Amniotic epithelial cell (primary cell): ENCODE results near the gene NPFFR2.
"Not testable (repeated sequence)": the region's sequence is repeated elsewhere in the genome, so short reads cannot be mapped to it uniquely, and the experiment has no call there.

Experiments used
- DNase-seq: peaks from one replicate; pipeline ENCODE4 v3.0.0-alpha.2; 2010; ENCODE audit warnings: low read depth

Gene NPFFR2

DNA sequence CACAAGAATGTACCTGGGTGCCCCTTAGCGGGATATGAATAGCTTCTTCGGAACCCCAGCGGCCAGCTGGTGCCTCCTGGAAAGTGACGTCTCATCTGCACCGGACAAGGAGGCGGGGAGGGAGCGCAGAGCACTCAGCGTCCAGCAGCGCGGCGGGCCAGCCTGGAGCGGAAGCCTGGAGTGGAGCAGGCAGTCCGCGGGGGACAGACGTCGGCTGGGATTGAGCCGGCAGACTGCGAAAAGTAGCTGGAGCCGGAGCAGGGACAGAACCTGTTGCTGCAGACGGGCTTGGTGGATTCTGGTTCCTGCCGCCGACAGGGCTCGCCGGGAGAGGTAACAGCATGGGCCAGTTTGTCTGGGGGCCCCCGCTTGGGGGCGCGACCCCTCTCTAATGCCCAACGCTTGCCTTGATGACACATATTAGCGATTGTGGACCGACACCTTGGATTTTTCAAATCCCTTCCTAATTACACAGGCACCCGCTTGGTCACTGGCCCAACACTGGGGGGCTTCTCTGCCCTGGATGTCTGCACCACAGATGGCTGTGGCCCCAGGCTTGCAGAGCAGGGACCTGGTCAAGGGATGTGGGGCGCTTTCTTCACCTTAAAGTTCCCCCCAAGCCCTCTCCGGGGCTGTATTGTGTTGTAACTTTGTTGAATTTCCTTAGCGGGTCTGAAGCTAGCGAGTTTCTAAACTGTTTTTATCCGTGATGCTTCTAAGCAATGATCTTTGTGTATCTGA, at the start of gene NPFFR2:
TSS of gene NPFFR2 (plus strand) at position 133 of the 741 bp plus-strand sequence. CDS start 96,592 bp downstream, outside the sequence.
- peak; percentile 31 for DNase-seq

DNA sequence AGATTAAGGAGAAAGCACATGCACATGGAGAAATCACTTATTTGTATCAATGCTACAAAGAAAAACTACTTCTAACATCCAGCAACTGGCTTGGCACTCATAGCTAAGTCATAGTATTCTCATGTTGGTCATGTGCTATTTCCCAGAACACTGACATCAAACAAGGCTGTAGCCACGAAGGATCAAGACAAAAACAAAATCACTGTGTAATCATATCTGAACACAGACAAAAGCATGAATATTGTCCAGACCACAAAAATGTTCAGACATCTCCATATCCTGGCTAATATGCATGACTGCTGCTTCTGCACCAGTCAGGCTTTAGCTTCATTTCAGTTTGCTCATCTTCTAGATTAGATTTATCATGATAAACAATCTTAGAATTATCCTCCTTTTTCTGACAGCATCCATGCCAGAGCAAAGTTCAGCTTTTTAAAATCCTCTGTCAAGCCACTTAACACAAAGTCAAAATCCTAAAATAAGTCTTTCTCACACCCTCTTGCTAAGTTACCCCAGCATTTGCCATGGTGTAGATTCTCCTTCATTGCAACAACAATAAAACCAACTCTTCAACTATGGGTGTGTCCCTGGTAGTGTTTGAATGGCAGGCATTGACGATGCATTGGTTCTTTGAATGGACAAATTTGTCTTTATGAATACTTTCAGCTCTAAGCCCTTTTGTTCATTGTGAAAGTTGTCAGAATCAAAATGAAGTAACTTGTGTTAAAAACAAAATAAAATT, 39.1 kb upstream of the NPFFR2 start:
- DNase-seq = peak; percentile 92

DNA sequence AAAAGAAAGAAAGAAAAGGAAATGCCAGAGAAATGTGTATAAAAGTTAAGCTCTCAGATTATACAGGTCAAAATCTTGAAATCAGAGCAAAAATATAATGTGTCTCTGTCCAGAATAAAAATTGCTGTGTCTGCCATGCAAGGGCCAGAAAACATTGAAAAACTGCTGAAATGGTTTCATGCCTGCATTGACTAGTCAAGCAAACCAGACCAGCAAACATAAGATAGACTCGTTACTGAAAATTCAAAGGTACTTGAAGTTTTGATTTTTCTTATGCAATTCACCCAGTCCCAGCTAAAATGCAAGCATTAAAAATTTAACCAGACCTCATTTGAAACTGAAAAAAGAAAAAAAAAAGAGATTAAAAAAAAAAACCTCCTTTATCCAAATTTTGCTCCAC, 37.2 kb upstream of the NPFFR2 start:
- DNase-seq = no peak

DNA sequence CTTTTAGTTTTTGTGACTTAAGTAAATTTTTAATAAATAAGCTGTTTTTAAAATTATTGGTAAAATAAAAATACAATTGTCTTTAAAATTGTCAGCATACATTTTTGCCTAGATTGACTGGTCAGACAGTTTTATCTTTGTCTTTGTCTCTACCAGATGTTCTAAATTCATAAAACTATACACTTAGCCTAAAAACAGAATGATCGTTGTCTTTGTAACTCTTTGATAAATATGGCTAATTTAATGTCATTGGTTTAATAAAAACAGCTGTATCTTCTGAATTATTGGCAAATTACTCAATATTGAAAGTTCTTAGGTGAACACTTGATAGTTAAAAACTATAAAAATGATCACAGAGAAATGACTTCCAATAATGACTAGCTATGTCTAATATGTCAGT, 36.5 kb upstream of the NPFFR2 start:
- no peak for DNase-seq

DNA sequence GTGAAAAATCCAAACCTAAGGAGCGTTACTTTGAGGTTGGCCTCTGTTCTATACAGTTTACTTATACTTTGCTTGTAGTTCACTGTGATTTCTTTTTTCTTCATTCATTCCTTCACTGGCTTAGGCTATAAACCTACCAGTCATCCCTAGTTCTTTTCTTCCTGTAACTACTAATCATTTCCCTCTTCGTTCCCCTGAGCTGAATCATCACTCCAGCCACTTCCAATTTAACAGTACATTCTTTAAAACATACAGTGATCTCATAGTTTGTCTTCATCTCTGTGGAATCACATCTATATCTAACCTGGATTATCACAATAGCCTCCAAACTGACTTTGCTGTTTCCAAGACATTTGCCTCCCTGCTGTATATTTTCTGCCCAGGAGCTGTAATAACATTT, 25.2 kb upstream of the NPFFR2 start:
- peak; percentile 81 for DNase-seq

DNA sequence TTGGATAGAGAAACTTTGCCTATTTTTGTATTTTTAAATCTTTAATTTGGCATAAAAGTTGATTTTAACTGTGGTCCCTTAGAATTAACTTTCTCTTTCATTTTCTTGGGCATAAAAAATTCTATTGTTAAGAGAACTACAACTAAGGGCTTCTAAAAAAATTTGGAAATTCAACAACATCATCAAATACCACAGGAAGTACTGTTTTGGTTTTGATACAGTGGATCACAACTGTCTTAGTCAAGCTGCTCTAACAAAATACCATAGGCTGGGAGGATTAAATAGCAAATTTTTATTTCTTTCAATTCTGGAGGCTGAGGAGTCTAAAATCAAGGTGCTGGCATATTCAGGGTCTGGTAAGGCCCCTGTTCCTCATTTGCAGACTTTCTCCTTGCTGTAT, 19.9 kb upstream of the NPFFR2 start:
- no peak for DNase-seq

DNA sequence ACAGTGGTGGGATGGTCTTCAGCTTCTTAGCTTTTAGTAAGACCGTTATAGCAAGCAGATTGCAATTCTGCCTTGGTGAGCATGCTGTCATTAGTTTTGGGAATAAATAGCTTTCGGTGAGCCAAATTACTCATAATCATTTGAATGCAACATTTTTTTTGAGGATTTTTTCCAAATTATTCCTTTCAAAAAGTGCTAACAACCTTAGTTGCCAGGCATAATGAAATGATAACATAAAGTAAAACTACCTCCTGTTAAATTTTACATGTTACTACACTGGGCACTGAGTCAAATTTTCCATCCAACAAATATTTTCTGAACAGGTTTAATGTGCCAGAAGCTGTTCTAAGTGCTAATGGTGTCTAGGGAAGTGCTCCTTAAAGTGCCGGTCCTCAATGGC, 15.8 kb upstream of the NPFFR2 start:
- DNase-seq = no peak

DNA sequence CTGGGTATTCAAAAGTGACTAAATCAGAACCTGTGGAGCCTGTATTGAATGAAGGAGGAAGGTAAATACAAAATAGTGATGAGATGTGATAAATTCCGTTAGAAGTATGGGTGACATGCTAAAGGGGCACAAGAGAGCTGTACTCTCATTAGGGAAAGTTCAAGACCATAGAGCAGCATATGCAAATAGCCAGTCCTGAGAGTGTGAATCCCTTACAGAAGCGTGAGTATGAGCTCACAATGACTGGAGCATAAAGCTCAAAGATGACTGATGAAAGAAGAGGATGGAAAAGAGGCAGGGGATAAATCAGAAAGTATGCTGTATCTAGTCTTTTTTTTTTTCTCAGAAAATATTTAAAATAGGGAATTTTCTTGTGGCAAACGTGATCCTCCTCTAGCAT, 12.1 kb upstream of the NPFFR2 start:
- DNase-seq = no peak

DNA sequence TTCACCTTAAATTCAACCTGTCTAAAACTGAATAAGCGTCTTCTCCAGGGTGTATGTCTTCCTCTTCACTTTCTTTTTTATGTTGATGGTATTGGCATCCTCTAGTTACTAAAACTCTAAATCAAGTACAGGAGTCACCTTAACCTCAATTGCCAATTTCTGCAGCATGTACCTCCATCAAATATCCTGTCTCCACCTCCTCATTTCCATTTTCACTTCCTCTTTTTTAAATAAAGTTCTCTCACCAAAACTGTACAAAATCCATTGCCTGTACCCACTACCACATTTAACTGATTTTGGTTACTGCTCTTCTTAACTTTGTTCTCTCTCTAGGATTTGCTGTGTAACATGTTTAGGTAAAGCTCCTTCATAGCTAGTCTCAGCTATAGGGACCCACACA, 9.2 kb upstream of the NPFFR2 start:
- no peak for DNase-seq

DNA sequence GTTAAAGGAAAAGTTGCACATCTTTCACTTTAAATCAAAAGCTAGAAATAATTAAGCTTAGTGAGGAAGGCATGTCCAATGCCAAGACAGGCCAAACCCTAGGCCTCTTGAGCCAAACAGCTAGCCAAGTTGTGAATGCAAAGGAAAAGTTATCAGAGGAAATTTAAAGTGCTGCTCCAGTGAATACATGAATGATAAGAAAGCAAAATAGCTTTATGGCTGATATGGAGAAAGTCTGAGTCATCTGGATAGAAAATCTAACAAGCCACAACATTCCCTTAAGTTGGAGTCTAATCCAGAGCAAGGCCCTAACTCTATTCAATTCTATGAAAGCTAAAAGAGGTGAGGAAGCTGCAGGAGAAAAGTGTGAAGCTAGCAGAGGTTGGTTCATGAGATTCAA, 23.8 kb downstream of the NPFFR2 start:
- DNase-seq = peak; percentile 1

DNA sequence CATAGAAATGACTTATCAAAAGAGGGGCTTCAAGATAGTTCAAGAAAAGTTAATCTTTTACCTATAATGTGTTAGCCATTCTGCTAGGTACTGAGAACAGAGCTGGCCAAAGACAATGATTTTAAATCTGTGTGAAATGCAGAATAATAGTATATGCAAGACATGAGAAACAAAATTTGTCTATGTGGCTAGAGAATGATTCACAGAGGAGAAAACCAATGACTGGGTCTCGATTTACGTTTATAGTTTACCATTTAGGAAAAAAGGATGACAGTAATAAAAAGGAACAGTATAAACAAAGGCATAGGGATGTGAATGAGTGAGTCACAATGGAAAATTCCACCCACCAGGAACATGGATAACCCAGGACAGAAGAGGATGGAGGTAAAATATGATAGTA, 31.9 kb downstream of the NPFFR2 start:
- no peak for DNase-seq

DNA sequence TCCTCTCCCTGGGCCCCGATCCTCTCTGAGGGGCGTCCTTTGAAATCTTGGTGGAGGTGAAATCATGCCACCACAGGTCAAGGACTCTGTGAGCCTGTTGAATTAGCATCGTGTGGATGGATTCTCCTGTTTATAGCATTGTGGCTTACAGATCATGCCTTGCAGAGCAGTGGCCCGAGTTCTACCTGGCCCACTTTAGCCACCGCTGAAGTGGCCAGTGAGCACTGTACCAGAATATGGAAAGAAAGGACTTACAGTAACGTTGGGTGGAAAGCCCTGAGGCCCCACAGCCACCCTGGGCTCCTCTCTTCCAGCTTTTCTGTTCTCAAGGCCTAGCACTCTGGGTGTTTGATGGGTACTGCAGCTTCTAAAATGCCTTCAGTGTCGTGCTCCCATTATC, 35.3 kb downstream of the NPFFR2 start:
- DNase-seq = no peak

DNA sequence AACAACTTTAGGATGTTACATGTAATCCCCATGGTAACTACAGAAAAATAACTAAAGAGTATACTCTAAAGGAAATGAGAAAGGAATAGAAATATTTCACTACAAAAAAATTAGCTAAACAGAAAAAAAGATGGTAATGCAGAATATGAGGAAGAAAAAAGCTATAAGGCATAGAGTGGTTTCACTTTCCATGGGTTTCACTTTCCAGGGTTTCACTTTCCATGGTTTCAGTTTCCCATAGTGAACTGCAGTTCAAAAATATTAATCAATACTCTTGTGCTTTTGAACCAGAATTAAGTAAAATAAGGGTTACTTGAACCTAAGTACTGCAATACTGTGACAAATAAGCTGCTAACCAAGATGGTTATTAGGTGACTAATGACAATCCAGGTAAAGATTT, 42.0 kb downstream of the NPFFR2 start:
- no peak for DNase-seq

DNA sequence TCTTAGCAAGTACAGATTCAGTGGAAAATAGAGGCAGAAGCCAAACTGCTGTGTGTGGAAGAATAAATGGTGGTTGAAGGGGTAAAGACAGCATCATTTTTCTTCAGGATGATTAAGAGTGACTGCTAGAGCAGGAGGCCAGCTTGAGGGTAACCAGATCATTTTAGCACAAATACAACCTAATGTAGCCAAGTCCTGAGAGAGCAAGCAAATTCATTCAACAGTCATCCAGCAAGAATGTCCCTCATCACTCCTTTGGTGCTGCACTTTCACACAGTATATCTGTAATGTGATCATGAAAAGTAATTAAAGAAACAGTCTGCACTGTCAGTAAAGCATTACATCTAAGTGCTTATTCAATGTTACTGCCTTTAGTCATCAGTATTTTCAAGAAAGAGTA, 44.8 kb downstream of the NPFFR2 start:
- DNase-seq = peak; percentile 48

DNA sequence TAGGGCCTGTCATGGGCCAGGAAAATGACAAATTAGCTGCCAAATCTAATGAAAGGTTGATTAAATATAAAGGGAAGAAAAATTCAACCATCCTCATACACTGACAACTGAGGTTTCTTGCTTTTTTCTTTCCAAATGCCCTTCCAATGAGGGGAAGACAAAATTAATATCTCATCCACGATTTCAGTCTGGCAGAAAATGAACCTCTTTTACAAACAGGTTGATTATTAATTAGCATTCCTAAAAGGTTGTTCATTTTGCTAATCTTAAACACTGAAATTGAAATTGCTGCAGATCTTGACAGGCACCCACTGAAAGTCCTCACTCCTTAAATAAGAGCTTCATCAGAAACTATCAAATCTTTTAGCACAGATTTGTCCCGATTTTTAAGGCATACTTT, 45.5 kb downstream of the NPFFR2 start:
- DNase-seq = no peak

DNA sequence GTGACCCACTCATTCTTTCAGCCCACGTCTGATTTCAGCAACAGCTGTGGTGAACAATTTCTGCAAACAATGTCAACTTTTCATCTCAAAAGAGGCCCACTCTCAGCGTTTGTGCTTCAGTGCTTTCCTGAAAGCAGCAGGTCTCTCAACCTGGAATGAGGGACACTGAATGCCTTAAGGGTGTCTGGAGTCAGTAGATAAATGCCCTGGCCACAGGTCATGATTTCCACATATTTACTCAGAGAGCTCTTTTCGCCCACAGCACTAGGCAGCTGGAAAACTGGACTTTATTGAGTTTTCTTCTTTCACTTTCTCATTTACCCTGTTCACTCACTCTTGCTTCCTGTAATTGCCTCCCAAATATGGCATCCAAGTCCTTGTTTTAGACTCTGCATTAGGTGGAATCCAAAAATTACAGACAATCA, 52.8 kb downstream of the NPFFR2 start:
- peak; percentile 23 for DNase-seq

DNA sequence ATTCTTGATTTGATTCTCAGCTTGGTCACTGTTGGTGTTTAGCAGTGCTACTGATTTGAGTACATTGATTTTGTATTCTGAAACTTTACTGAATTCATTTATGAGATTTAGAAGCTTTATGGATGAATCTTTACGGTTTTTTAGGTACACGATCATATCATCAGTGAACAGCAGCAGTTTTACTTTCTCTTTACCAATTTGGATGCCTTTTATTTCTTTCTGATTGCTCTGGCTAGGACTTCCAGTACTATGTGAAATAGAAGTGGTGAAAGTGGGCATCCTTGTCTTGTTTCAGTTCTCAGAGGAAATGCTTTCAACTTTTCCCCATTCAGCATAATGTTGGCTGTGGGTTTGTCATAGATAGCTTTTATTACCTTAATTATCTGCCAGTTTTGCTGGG, 58.8 kb downstream of the NPFFR2 start:
- not testable (repeated sequence) for DNase-seq

DNA sequence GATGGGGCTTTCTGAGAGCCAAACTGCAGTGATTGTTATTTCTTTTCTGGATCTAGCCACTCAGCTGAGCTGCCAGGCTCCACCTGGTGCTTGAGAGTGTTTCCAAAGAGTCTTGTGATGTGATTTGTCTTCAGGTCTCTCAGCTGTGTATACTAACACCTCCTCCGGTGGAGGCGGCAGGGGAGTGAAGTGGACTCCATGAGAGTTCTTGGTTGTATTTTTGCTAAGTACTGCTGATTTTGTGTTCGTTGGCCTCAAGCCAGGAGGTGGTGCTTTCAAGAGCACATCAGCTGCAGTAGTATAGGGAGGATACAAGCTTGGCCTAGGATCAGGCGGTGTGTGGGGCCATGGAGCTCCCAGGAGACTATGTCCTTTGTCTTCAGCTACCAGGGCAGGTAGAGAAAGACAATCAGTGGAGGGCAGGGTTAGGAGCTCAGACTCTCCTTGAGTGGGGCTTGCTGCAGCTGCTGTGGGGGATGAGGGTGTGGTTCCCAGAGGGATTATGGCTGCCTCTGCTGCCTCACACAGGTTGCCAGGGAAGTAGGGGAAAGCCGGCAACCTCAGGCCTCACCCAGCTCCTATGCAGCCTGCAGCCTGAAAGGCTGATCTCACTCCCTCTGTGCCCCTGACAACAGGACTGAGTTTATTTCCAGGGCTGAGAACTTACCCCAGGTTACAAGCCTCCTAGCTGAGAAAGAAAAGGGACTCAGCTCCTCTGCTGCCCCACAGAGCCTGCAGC, 62.4 kb downstream of the NPFFR2 start:
- no peak for DNase-seq

DNA sequence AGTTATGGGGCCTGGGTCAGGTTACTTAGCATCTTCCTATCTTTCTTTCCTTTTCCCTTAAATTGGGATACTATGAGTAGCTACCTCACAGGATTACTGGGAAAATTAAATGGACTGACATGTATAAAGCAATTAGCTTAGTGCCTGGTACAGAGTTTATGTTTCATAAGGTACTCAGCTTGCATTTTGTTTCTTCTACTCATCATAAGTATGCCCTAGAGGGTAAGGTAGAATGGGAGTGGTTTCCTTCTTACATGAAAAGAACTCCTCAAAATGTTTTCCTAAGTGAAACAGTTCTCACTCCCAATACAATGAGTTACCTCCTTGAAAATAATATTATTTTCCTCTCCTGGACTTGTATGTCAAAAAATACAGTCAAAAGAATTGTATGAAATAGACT, 75.7 kb downstream of the NPFFR2 start:
- no peak for DNase-seq

DNA sequence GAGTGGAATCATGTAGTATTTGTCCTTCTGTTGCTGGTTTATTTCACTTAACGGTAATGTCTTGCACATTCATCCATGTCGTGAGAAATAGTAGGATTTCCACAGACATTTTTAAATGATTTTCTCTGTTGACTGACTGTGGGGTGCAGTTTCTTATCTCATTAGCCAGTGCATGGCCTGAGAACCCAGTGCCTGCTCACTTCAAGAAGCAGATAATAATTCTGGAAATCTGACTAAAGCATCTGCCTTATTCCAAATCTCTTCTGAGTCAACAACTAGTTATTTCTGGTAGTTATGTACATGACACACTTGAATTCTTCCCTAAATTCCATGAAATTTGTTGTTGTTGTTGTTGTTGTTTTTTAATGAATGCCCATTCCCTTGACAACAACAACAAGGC, 77.6 kb downstream of the NPFFR2 start:
- peak; percentile 24 for DNase-seq

DNA sequence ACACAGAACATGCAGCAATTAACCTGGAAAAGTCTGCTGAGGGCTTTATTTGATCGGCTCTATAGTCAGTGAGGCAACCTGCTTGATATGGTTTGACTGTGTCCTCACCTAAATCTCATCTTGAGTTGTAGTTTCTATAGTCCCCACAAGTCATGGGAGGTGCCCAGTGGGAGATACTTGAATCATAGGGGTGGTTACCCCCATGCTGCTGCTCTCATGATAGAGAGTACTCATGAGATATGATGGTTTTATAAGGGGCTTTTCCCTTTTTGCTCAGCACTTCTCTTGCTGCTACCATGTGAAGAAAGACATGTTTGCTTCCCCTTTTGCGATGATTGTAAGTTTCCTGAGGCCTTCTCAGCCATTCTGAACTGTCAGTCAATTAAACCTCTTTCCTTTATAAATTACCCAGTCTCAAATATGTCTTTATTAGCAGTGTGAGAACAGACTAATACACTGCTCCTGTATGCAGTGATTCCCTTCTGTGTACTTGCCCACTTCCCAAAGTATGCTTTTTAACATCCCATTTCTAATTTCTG, 78.2 kb downstream of the NPFFR2 start:
- DNase-seq = no peak

DNA sequence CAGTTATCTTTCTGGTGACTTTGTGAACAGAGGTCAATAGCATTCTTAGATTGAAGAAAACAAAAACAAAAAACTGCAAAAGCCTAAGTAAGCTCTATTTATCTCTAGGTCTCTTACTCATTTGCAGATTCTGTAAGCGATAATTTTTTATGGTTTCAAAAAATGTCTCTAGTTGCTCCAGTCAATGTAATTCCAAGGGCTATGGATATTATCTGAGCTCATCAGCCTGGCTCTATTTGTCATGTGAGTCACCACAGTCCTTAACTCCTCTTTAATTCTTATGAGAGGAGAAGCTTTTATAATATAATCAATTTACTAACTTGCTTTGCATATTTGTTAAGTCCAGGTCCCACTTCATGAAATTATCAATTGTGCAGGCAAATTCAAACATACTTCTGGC, 79.1 kb downstream of the NPFFR2 start:
- peak; percentile 58 for DNase-seq

DNA sequence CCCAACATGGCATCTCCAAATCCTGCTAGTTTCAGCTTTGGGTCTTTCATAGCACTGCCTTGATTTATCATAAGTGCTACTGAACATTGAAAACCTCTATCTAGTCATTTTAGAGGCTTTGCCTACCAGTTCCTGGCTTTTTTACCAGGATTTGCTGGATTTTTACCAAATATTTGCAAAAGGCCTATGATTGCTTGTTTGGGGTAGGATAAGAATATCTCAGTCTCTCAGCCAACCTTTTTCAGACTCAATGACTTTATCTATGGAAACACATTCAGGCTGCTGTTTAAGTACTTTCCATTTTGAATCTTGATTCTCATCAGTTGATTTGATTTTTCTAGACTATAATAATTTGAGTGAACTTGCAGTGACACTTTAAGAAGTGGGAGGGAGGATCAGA, 80.1 kb downstream of the NPFFR2 start:
- no peak for DNase-seq
